Measurements from ENCODE around the gene CKS1B. TPM values are rescaled to one million over a fixed set of nuclear protein-coding genes. Genes with fewer than 3 reads are reported as not detected.
A peak's percentile ranks its signal among the peaks of the same experiment; 100 is the strongest.

CKS1B gene
- total and polyA plus RNA-seq, 2 donors (not counting 1 experiment from before 2014, with no cell fraction given) = 16.8 to 33.0 TPM

DNA sequence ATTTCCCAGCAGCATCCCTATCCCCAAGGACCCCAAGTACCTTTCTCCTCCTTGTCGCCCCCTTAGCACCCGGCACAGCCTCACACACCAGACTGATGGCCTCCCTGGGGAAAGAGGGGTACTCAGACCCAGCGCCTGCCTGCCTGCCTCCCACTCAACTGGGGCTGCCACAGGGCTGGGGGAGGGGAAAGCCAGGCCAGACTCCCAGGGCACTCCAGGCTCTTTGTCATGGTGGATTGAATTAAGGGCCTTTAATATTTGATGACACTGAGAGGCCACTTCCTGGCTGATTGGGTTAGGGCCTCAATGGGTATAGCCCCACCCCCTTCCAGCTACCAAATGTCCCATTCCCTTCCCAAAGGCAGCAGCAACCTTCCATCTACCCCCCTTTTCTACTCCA, 5.8 kb upstream of the CKS1B start:
- Histone ChIP-seq H3K4me1 (ENCODE audit: control insufficient read depth in 2 of 2, insufficient read depth in 2 of 2, low read length in 2 of 2) (peaks cover 13 to 34% of the 10 kb centered on the region in 2 donors), H3K79me2 (ENCODE audit: control insufficient read depth, insufficient read depth, low read length) (peaks cover 75% of the 10 kb centered on the region), H3K4me3 (ENCODE audit: control extremely low read depth in 1 of 5, extremely low read depth in 1 of 5, insufficient read depth in 1 of 5, low read depth in 2 of 5, low read length in 4 of 5) (no peak overlapping the region), H3K27me3 (replicated peaks in 1 of 4; ENCODE audit: control extremely low read depth in 1 of 4, control insufficient read depth in 3 of 4, insufficient read depth in 4 of 4, low read length in 3 of 4) (no peaks in the 10 kb centered on the region), H3K9me3 (ENCODE audit: control extremely low read depth in 1 of 3, control insufficient read depth in 2 of 3, insufficient read depth in 1 of 3, low read length in 2 of 3) (no peaks in the 10 kb centered on the region), H2AFZ (ENCODE audit: insufficient read depth, low read depth, low read length, poor library complexity, severe bottlenecking) (no peak overlapping the region), H3K36me3 (replicated peaks in 1 of 2; ENCODE audit: control extremely low read depth in 1 of 2, control insufficient read depth in 1 of 2, extremely low read depth in 1 of 2, insufficient read depth in 2 of 2, low read length in 1 of 2) (peaks cover 6 to 61% of the 10 kb centered on the region in 2 experiments), H3K27ac (ENCODE audit: low read length in 2 of 2) (no peak overlapping the region), H4K20me1 (ENCODE audit: control insufficient read depth, insufficient read depth, low read length, poor library complexity, severe bottlenecking) (peaks cover 39% of the 10 kb centered on the region), H3K9ac (ENCODE audit: low read length) (no peak overlapping the region), H3K4me2 (replicated peaks; ENCODE audit: low read depth, low read length, poor library complexity, severe bottlenecking) (no peak overlapping the region)
- 100% methylated on average over 2 of the region's 3 CpGs for WGBS (ENCODE audit: insufficient coverage)
- intact Hi-C loops (cut with micrococcal nuclease) = no loop called here
- peak overlapping the region; percentile 71 for H3K27ac Mint-ChIP-seq
- no peak for DNase-seq
- no peak for ATAC-seq (ENCODE audit: low read depth)
- ChIA-PET POLR2A (no interaction called here), CTCF (interaction anchor here (0.8 kb wide), 1 partner anchor 49 kb away, joined by 3 read pairs; no protein-coding TSS in a partner anchor)
- H3K9me3 Mint-ChIP-seq (ENCODE audit: insufficient read depth) = no peaks in the 10 kb centered on the region
- no peaks in the 10 kb centered on the region for H3K27me3 Mint-ChIP-seq
- TF ChIP-seq, protein P1, sequence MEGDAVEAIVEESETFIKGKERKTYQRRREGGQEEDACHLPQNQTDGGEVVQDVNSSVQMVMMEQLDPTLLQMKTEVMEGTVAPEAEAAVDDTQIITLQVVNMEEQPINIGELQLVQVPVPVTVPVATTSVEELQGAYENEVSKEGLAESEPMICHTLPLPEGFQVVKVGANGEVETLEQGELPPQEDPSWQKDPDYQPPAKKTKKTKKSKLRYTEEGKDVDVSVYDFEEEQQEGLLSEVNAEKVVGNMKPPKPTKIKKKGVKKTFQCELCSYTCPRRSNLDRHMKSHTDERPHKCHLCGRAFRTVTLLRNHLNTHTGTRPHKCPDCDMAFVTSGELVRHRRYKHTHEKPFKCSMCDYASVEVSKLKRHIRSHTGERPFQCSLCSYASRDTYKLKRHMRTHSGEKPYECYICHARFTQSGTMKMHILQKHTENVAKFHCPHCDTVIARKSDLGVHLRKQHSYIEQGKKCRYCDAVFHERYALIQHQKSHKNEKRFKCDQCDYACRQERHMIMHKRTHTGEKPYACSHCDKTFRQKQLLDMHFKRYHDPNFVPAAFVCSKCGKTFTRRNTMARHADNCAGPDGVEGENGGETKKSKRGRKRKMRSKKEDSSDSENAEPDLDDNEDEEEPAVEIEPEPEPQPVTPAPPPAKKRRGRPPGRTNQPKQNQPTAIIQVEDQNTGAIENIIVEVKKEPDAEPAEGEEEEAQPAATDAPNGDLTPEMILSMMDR (IDR thresholded peaks at IDR 0.05) = no peak
- no peak for TF ChIP-seq EZH2 (IDR thresholded peaks at IDR 0.05; ENCODE audit: borderline replicate concordance, insufficient read depth, low read depth, low read length, poor library complexity, severe bottlenecking)
- no peak overlapping the region for H3K4me3 Mint-ChIP-seq
- H3K4me1 Mint-ChIP-seq = peaks cover 27% of the 10 kb centered on the region

DNA sequence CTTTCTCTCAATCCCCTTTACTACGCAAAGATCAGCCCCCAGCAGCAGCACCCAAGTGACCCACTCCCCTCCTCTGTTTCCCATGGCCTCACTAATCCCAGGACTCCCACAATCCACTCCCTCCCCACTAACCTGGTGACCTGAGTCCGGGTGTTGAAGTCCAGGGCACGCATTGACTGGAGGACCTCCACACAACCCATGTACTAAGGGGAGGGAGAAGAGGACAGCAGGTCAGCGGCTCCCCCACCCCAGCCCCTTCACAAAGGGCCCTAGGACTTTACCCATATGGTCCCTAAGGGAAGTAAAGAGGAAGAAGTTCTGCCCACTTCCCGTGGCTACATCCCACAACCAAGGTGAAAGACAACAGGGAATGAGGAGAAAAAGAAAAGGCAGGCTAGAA, 5.2 kb upstream of the CKS1B start:
- H3K9ac ChIP-seq (ENCODE audit: low read length) = no peak overlapping the region
- no peaks in the 10 kb centered on the region for H3K9me3 Mint-ChIP-seq (ENCODE audit: insufficient read depth)
- no peak overlapping the region for H2AFZ ChIP-seq (ENCODE audit: insufficient read depth, low read depth, low read length, poor library complexity, severe bottlenecking)
- peaks cover 27% of the 10 kb centered on the region for H3K4me1 Mint-ChIP-seq
- H3K27ac Mint-ChIP-seq = peak overlapping the region; percentile 71
- H3K27me3 Mint-ChIP-seq = no peaks in the 10 kb centered on the region
- CTCF ChIA-PET = interaction anchor here (0.8 kb wide), 1 partner anchor 48 kb away, joined by 3 read pairs; no protein-coding TSS in a partner anchor
- no peak for DNase-seq
- no peak overlapping the region for H3K4me3 Mint-ChIP-seq
- POLR2A ChIA-PET = no interaction called here
- no peak overlapping the region for H3K4me2 ChIP-seq (replicated peaks; ENCODE audit: low read depth, low read length, poor library complexity, severe bottlenecking)
- intact Hi-C loops (cut with micrococcal nuclease) = no loop called here
- TF ChIP-seq, protein P1 (IDR thresholded peaks at IDR 0.05) = no peak
- no peak for TF ChIP-seq EZH2 (IDR thresholded peaks at IDR 0.05; ENCODE audit: borderline replicate concordance, insufficient read depth, low read depth, low read length, poor library complexity, severe bottlenecking)
- H4K20me1 ChIP-seq (ENCODE audit: control insufficient read depth, insufficient read depth, low read length, poor library complexity, severe bottlenecking) = peaks cover 39% of the 10 kb centered on the region
- peaks cover 6 to 56% of the 10 kb centered on the region in 2 experiments for H3K36me3 ChIP-seq (replicated peaks in 1 of 2; ENCODE audit: control extremely low read depth in 1 of 2, control insufficient read depth in 1 of 2, extremely low read depth in 1 of 2, insufficient read depth in 2 of 2, low read length in 1 of 2)
- peaks cover 76% of the 10 kb centered on the region for H3K79me2 ChIP-seq (ENCODE audit: control insufficient read depth, insufficient read depth, low read length)
- ATAC-seq (ENCODE audit: low read depth) = no peak
- WGBS (ENCODE audit: insufficient coverage) = 100% methylated on average over 1 of the region's 5 CpGs
- no peaks in the 10 kb centered on the region for H3K27me3 ChIP-seq (replicated peaks in 1 of 4; ENCODE audit: control extremely low read depth in 1 of 4, control insufficient read depth in 3 of 4, insufficient read depth in 4 of 4, low read length in 3 of 4)
- no peaks in the 10 kb centered on the region for H3K9me3 ChIP-seq (ENCODE audit: control extremely low read depth in 1 of 3, control insufficient read depth in 2 of 3, insufficient read depth in 1 of 3, low read length in 2 of 3)
- H3K4me1 ChIP-seq (ENCODE audit: control insufficient read depth in 2 of 2, insufficient read depth in 2 of 2, low read length in 2 of 2) = peaks cover 13 to 33% of the 10 kb centered on the region in 2 donors
- H3K27ac ChIP-seq (ENCODE audit: low read length in 2 of 2) = no peak overlapping the region
- H3K4me3 ChIP-seq (ENCODE audit: control extremely low read depth in 1 of 5, extremely low read depth in 1 of 5, insufficient read depth in 1 of 5, low read depth in 2 of 5, low read length in 4 of 5) = no peak overlapping the region

All from B cell (primary cell).